H7 (cell line): ENCODE measurements around the gene OSBPL10. TPM values are rescaled to one million over a fixed set of nuclear protein-coding genes. Genes with fewer than 3 reads are reported as not detected.

Source experiments
- DNase-seq: peaks from one replicate; pipeline ENCODE4 v3.0.0; 2012
- H3K27me3 ChIP-seq: 2 replicates; pipeline ENCODE4 v1.6.0; 2011; ENCODE audit warnings: mild to moderate bottlenecking, low read length; ENCODE audit not compliant: control insufficient read depth, insufficient read depth
- H3K36me3 ChIP-seq: replicated peaks from 2 replicates; pipeline ENCODE4 v1.5.1; 2011; ENCODE audit warnings: low read length; ENCODE audit not compliant: control insufficient read depth, insufficient read depth
- H3K4me3 ChIP-seq: 2 replicates; pipeline ENCODE4 v1.5.1; 2011; ENCODE audit warnings: low read depth, mild to moderate bottlenecking, control low read depth, low read length, moderate library complexity; ENCODE audit not compliant: insufficient read depth
- total RNA-seq: library from RNA; depleted of rRNA; stranded (reverse); fragments of >200 nt; shearing (Covaris generic); gene quantifications from 2 replicates; pipeline ENCODE4 v1.2.3, GENCODE V29; 2014

OSBPL10 gene
- total RNA-seq, 1 experiment from 2014 or later: 29.9 TPM

DNA sequence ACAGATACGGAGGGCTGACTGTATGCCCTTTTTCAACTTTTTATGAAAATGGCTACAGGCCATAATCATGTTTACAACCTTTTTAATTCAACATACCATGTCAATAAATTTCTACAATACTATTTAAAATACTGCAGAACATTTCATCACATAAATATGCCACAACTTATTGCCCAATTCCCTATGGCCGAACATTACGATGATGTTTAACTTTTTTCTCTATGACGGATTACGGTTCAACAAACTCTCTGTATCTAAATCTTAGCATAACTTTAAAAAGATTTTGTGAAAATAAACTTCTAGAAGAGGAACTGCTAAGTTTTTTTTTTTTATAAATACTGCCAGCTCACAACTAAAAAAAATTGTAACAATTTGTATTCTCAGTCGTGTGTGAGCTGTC lies 220.4 kb downstream of the OSBPL10 start:
- DNase-seq: no peak
- Histone ChIP-seq H3K27me3 (no peaks in the 10 kb centered on the region), H3K36me3 (no peaks in the 10 kb centered on the region; the same call in 1 of the 2 replicates), H3K4me3 (no peak overlapping the region)

DNA sequence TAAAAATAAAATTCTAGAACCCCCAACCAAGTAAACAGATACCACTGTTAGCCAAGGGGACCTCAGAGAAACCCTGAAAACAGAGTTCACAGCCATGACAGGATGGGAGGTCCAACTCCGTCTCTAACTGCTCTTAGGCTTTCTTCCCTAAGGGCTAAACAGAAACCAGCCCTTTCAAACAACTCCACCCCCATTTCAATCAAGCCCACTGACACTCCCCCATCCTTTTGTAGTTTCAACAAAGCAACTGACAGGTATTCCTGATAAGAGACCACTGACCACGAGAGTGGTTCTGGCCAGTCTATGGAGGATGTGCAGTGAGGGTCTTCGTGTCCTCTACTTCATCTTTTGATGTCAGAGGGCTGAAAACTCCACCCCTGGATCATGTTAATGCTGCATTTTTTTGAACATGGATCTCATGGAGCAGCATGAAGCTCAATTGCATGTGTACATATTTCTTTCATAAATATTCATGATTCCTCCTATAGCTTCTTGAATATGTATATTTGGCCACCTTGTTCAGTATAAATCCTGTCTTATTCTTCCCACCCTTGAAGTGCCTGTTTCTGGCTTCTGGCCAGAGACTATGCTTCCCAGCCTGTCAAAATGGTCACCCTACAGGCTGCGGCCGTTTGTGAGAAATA lies 222.6 kb downstream of the OSBPL10 start:
- DNase-seq: no peak
- H3K27me3 ChIP-seq: no peaks in the 10 kb centered on the region
- H3K4me3 ChIP-seq: no peak overlapping the region
- H3K36me3 ChIP-seq: no peaks in the 10 kb centered on the region

DNA sequence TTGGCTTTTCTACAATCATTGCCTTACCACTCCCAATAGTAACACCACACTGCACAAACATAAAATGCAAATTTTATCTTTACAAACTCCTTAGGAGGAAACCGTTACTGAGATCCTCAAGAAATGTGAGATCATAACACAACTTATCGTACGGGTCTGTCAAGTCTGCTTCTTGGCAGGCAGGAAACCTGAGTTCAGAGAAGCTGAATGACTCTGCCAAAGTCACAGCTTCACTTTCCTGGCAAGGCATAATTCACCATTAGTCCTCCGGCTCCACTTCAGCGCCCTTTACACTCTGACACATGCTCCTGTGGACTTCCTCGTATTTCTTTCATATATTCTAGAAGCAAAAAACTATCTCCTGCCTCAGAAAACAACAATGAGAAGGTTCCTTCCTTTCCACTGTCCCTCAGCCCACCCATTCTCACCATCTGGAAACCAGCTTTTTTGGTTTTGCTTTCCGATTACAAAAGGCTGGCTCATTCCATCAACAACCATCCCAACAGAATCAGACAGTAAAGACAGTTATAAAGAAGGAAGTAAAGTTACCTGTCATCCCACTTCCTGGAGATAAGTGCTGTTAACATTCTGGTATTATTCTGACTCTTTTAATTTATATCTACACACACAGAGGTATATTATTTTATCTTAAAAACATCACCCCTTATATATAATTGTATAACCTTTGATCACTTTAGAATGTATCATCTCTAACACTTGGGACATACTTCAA lies 225.0 kb downstream of the OSBPL10 start:
- DNase-seq: no peak
- H3K27me3 ChIP-seq: no peaks in the 10 kb centered on the region
- H3K4me3 ChIP-seq: no peak overlapping the region
- H3K36me3 ChIP-seq: no peaks in the 10 kb centered on the region

DNA sequence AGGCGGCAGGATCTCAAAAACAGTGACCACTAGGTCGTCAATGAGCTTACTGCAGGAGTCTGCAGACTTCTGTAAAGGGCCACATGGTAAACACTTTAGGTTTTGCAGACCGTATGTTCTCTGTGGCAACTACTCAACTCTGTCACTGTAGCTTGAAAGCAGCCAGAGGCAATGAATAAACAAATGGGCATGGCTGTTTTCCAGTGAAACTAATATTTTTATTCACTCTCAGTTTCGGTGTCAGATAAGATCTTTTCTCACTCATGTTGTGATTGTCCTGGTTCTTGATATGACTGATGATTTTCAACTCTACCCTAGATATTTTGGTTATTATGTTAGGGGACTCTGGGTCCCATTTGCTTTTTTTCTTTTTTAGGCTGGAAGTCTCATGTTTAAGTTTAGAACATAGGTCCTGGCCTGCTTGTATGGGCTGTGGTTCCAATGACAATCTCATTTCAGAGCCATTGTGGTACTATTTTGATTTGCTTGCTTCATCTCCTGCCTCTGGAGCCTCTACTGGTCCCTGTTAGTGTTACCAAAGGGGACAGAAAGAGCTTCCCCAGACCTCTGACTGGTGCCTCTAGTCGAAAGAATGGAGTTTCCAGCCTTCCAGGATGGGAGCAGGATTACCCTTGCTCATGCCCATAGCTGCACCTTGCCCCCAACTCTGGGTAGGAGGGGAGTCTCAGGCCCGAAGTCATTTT lies 226.3 kb downstream of the OSBPL10 start:
- H3K36me3 ChIP-seq: no peaks in the 10 kb centered on the region
- no peak for DNase-seq
- no peak overlapping the region for H3K4me3 ChIP-seq
- H3K27me3 ChIP-seq: no peaks in the 10 kb centered on the region

DNA sequence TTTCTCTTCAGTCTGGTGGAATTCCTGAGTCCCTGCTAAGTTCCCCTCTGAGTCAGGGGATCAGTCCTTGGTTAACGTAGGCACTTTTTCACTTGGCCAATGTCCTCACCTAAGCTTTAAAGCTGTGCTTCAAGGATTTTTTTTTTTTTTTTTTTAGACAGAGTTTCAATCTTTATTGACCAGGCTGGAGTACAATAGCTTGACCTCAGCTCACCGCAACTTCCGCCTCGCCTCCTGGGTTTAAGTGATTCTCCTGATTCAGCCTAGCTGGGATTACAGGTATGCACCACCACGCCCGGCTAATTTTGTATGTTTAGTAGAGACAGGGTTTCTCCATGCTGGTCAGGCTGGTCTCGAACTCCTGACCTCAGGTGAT lies 228.0 kb downstream of the OSBPL10 start:
- Histone ChIP-seq H3K4me3 (no peak overlapping the region), H3K27me3 (no peaks in the 10 kb centered on the region), H3K36me3 (no peaks in the 10 kb centered on the region; the same call in 1 of the 2 replicates)
- DNase-seq: no peak

DNA sequence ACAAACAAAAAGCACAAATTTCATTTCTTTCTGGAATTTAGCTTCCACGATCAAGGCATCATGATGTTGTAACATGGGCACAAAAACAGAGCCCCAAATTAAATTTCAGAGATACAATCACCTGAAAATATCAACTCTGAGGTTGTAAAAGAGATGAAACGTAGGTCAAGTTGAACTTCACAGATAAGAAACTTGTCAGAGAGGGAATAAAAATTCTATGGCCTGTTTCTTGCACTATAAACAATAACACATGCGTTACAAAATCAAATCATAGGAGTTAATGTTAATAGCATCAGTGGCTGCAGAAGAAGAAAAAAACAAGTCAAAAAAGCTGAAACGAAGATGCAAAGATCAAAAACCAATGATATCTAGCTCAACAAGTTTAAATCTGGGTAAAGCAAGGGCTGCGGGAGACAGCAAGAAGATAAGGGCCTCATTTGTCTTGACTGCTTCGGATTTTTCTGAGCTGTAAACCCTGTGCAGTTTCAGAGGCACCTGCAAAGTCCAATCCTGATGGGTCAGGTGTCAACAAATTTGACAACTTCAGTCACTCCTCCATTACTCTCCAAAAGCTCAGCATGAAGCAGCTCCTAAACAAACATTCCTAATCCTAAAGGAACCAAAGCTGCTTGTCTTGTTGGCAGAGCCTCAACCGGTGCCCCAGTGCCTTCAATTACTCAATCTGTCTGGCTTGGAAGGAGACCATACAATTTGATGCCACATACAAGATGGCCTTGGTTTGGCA lies 228.6 kb downstream of the OSBPL10 start:
- Histone ChIP-seq H3K4me3 (no peak overlapping the region), H3K36me3 (no peaks in the 10 kb centered on the region; the same call in none of the 2 replicates), H3K27me3 (no peaks in the 10 kb centered on the region)
- DNase-seq: no peak

DNA sequence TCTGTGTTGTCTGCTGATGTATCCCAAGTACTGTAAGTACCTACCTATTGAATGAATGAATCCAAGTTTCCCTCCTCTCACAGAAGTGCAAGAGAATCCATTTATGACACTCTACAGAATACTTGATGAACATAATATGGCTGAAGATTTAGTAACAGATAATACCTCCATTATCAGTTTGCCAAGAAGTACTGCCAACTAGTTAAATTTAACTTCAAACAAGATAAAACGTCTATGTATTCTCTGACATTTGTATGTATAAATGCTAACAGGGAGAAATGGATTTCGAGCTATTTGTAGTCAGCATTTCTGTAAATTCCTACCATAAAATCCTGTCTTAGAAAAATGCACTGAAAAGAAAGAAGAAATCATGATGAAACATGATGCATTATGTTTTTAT lies 230.7 kb downstream of the OSBPL10 start:
- Histone ChIP-seq H3K27me3 (no peaks in the 10 kb centered on the region), H3K4me3 (no peak overlapping the region), H3K36me3 (no peaks in the 10 kb centered on the region; the same call in none of the 2 replicates)

DNA sequence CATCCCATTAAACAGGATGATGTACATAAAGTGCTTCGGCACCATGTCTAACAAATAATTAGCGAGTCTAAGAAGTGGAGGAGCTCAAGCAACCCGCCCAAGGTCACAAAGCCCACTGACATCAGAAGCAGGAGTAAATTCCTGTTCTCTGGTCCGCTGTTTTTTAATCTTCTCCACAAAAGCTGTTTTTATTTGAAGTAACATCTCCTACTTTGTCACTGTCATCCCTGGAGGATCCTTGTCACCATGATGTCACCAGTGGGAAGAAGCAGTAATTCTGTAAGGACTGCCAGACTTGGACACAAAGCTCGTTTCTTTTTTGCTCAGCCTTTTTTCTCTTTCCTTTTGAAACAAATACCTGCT lies 232.1 kb downstream of the OSBPL10 start:
- no peaks in the 10 kb centered on the region; the same call in none of the 2 replicates for H3K36me3 ChIP-seq
- H3K4me3 ChIP-seq: no peak overlapping the region
- H3K27me3 ChIP-seq: no peaks in the 10 kb centered on the region
- no peak for DNase-seq

More for the DNA sequence above, 230.7 kb downstream of the OSBPL10 start:
- DNase-seq: no peak

DNA sequence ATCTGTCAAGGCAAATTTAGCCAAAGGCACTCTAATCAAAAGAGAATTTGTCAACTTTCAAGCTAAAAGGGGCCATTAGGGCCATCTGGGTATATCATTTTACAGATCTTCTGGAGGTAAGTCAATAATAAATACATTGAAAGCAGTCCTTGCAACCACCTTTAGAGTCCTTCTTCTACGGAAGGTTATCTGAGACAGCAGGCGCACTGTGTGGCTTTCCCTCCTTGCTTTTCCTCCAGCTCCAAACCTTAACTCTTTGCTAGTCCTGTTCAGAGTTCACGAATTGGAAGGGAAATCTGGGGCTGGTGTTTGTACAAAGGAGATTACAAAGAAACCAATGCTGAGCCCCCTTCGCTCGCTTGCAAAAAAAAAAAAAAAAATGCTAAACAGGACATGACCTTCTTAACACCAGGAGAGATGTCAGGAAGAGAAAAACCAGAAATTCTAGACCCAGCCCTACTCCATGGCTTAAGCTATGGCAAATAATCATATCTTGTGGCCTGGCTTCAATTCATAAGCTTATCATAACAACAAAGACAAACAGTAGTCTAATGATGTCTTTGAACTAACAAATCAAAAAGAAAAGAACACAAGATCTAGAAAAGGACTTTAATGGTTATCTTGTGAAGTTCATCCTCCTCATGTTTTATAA lies 232.7 kb downstream of the OSBPL10 start:
- DNase-seq: no peak
- no peaks in the 10 kb centered on the region for H3K27me3 ChIP-seq
- no peak overlapping the region for H3K4me3 ChIP-seq
- H3K36me3 ChIP-seq: no peaks in the 10 kb centered on the region; the same call in none of the 2 replicates

DNA sequence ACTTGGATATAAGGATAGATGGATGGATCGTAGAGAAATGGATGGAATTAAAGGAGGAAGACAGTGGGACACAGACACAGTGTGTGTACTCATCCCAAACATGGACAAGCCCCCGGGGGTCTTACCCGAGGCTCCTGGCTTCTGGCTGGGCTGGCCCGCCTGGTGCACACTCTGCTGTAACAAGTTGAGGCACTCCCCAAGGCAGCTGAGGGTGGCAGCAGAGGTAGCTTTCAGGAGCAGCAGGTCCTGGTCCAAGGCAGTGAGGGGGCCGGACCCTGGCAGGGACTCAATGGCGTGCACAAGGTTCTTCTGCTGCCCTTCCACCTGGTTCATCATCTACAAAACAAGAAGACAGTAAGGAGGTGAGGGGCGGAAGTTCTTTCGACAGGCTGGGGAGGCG lies 233.3 kb downstream of the OSBPL10 start:
- H3K36me3 ChIP-seq: no peaks in the 10 kb centered on the region; the same call in none of the 2 replicates
- no peak for DNase-seq

DNA sequence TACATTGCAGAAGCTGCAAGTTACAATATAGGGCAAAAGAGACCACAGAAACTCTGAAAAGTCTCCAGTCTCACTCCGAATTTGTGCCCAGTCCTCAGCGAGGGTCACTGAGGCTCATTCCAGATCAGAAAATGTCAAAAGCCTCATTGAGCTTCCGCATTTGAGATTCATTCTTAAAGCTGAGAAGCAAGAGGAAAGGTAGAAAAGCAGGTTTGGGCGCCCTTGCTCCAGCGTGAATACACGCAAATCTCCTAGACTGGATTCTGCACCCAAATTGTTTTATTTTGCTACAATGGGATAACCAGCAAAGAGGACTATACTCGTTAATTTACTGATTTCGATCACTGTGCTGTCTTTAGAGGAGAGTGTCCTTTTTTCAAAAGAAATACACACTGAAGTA lies 236.1 kb downstream of the OSBPL10 start:
- Histone ChIP-seq H3K36me3 (no peaks in the 10 kb centered on the region; the same call in none of the 2 replicates), H3K4me3 (no peak overlapping the region), H3K27me3 (no peaks in the 10 kb centered on the region)
- DNase-seq: no peak

More for the DNA sequence above, 233.3 kb downstream of the OSBPL10 start:
- no peaks in the 10 kb centered on the region for H3K27me3 ChIP-seq
- H3K4me3 ChIP-seq: no peak overlapping the region

DNA sequence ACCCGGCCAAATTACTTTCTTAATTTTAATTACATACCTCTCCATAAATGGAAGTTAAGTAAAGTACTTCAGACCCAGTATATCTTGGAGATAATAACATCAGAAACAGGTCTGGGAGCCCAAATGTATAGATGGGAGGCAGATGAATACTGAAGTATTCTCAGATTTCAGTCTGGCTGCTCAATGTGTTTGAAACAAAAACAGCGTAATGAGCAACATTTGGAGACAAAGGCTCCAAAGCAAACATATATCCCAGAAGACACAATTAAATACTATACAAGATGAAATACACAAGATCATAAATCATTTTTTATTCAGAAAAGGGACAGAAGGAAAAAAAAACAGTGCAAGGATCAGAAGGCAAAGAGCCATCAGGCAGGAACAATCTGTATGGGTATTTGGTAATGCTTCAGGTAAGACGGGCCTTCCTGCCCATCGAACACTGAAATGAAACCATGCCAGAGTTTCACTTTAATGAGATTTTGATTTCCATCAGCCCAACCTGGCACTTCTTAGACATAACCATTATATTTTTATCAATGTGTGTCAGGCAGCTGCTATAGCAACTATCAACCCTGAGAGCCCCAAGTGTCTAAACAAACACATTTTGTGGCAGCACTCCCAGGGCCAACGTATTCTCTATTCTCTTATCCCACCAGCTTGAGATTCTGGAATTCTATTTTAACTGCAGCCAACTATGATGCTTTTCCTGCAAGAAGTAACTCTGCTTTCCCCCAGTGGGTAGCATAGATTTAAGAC lies 237.6 kb downstream of the OSBPL10 start:
- DNase-seq: no peak
- Histone ChIP-seq H3K4me3 (no peak overlapping the region), H3K36me3 (no peaks in the 10 kb centered on the region; the same call in none of the 2 replicates), H3K27me3 (no peaks in the 10 kb centered on the region)

DNA sequence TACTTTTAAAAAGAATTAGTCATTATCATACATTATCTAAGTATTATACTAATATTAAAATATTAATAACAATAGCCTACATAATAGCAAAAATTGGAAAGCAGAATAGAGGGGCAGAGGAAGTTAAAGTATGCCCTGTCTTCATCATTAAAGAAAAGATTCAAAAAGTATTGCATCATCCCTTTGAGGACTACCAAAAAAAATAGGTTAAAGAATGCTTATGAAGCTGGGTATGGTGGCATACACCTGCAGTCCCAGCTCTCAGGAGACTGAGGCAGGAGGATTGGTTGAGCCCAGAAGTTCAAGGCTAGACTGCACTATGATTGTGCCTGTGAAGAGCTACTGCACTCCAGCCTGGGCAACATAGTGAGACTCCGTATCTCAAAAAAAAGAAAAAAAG lies 240.7 kb downstream of the OSBPL10 start:
- Histone ChIP-seq H3K36me3 (no peaks in the 10 kb centered on the region; the same call in 1 of the 2 replicates), H3K27me3 (no peaks in the 10 kb centered on the region), H3K4me3 (no peak overlapping the region)
- no peak for DNase-seq
